Adrenal gland (tissue), 5 donors: ENCODE measurements around the gene ZBED1.

Experiments used
- POLR2A ChIP-seq, 2 donors: fragments of 450-650 bp; IDR thresholded peaks; one replicate each; pipeline ENCODE4 v1.6.1; 2017; ENCODE audit warnings: antibody characterized with exemption in 2 of 2, mild to moderate bottlenecking in 2 of 2, moderate library complexity in 1 of 2
- TF ChIP-seq, protein P1 (sequence below), 6 experiments: fragments of 450-650 bp in 4 of 6; fragments of 200-600 bp in 2 of 6; sonication (generic) in 1 of 6; IDR thresholded peaks; 1 replicate in 5 of 6; 2 replicates in 1 of 6; pipeline versions ENCODE4 v1.5.1 to v1.8.0; 2016 to 2021; ENCODE audit warnings: antibody characterized with exemption in 6 of 6, mild to moderate bottlenecking in 2 of 6, moderate library complexity in 1 of 6
- donor health status: DM: no; HTN: no; CAD: no.

DNA sequence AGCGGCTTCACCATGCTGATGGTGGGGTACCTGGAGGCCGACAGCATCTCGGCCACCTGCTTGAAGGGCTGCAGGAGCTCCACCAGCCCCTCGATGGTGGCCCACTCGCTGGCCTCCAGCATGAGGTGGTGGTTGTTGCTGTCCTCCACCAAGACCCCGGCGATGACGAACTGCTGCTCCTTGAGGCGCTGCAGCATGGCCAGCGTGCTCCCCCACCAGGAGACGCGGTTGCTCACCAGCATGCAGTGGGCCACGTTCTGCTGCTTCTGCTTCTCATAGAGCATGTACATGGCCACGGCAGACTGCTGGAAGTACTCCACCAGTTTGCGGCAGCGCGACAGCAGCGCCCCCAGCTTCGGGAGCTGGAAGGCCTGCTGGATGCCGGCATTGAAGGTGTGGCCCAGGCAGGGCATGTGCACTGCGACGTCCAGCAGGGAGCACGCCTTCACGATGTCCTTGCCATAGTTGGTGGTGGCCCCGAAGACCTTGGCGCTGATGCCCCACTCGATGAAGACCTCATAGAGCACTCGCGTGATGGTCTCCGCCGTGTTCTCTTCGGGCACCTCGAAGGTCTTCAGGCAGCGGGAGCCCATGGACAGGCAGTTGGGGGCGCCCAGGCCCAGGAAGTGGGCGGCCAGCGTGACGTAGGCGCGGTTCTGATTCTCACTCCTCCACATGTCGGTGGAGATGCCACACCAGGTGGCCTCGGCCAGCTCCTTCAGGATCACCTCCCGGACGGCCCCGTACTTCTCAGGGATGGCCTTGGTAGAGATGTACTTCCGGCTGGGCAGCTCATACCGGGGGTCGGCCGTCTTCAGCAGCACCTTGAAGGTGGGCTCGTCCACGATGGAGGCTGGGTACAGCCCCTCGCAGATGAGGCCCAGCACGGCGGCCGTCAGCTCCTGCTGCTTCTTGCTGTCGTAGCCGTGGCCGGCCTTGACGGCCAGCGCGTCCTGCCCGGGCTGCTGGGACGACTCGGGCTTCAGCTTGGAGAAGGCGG, 11.0 kb downstream of the ZBED1 start:
- TF ChIP-seq, protein P1, sequence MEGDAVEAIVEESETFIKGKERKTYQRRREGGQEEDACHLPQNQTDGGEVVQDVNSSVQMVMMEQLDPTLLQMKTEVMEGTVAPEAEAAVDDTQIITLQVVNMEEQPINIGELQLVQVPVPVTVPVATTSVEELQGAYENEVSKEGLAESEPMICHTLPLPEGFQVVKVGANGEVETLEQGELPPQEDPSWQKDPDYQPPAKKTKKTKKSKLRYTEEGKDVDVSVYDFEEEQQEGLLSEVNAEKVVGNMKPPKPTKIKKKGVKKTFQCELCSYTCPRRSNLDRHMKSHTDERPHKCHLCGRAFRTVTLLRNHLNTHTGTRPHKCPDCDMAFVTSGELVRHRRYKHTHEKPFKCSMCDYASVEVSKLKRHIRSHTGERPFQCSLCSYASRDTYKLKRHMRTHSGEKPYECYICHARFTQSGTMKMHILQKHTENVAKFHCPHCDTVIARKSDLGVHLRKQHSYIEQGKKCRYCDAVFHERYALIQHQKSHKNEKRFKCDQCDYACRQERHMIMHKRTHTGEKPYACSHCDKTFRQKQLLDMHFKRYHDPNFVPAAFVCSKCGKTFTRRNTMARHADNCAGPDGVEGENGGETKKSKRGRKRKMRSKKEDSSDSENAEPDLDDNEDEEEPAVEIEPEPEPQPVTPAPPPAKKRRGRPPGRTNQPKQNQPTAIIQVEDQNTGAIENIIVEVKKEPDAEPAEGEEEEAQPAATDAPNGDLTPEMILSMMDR (IDR thresholded peaks at IDR 0.05): no peak
- no peak for TF ChIP-seq POLR2A (IDR thresholded peaks at IDR 0.05)
